Trophoblast cell (in vitro differentiated cells and primary cell): ENCODE results near the gene SEC14L6.
A peak's percentile ranks its signal among the peaks of the same experiment; 100 is the strongest.

Source experiments
- DNase-seq, 2 donors: peaks; one replicate each; pipeline ENCODE4 v3.0.0-alpha.2; 2016
- H2AFZ ChIP-seq: 2 replicates; pipeline ENCODE4 v1.6.1; 2013; ENCODE audit warnings: low read length, moderate library complexity, mild to moderate bottlenecking; ENCODE audit not compliant: insufficient read depth, poor library complexity
- H2AK5ac ChIP-seq: 2 replicates; pipeline ENCODE4 v1.6.1; 2013; ENCODE audit warnings: mild to moderate bottlenecking, low read length
- H2BK120ac ChIP-seq: 2 replicates; pipeline ENCODE4 v1.6.1; 2013; ENCODE audit warnings: low read length, mild to moderate bottlenecking, moderate library complexity; ENCODE audit not compliant: insufficient read depth, poor library complexity
- H2BK12ac ChIP-seq: 2 replicates; pipeline ENCODE4 v1.6.1; 2013; ENCODE audit warnings: mild to moderate bottlenecking, low read length, moderate library complexity
- H2BK5ac ChIP-seq: 2 replicates; pipeline ENCODE4 v1.6.1; 2013; ENCODE audit warnings: low read length, low read depth, moderate library complexity, mild to moderate bottlenecking; ENCODE audit not compliant: poor library complexity
- H3K14ac ChIP-seq: 2 replicates; pipeline ENCODE4 v1.6.1; 2013; ENCODE audit warnings: mild to moderate bottlenecking, low read length
- H3K18ac ChIP-seq: 2 replicates; pipeline ENCODE4 v1.6.1; 2013; ENCODE audit warnings: mild to moderate bottlenecking, low read length
- H3K23ac ChIP-seq: 2 replicates; pipeline ENCODE4 v1.6.1; 2013; ENCODE audit warnings: low read length
- H3K27ac ChIP-seq: 2 replicates; pipeline ENCODE4 v1.5.1; 2013; ENCODE audit warnings: low read depth, mild to moderate bottlenecking, inconsistent platforms, low read length, moderate library complexity
- H3K27me3 ChIP-seq: 2 replicates; pipeline ENCODE4 v1.6.1; 2013; ENCODE audit warnings: inconsistent platforms, mild to moderate bottlenecking, low read length, moderate library complexity; ENCODE audit not compliant: insufficient read depth
- H3K36me3 ChIP-seq, 2 experiments: 1 replicate in 1 of 2; 2 replicates in 1 of 2; pipeline ENCODE4 v1.6.1; 2013; ENCODE audit warnings: low read length in 2 of 2, mild to moderate bottlenecking in 2 of 2, moderate library complexity in 1 of 2; ENCODE audit not compliant: insufficient read depth in 2 of 2, control insufficient read depth in 1 of 2
- H3K4ac ChIP-seq: 2 replicates; pipeline ENCODE4 v1.6.1; 2013; ENCODE audit warnings: low read depth, mild to moderate bottlenecking, low read length, moderate library complexity
- H3K4me1 ChIP-seq, 2 experiments: 1 replicate in 1 of 2; 2 replicates in 1 of 2; pipeline ENCODE4 v1.6.1; 2013; ENCODE audit warnings: low read length in 2 of 2, mild to moderate bottlenecking in 2 of 2, moderate library complexity in 1 of 2; ENCODE audit not compliant: insufficient read depth in 2 of 2, control insufficient read depth in 1 of 2
- H3K4me2 ChIP-seq: 2 replicates; pipeline ENCODE4 v1.6.1; 2013; ENCODE audit warnings: inconsistent platforms, mild to moderate bottlenecking, low read length, moderate library complexity
- H3K4me3 ChIP-seq: 2 replicates; pipeline ENCODE4 v1.5.1; 2013; ENCODE audit warnings: mild to moderate bottlenecking, low read depth, low read length, inconsistent platforms
- H3K79me1 ChIP-seq: one replicate; pipeline ENCODE4 v1.6.1; 2013; ENCODE audit warnings: low read length
- H3K79me2 ChIP-seq: 2 replicates; pipeline ENCODE4 v1.6.1; 2013; ENCODE audit warnings: low read length, mild to moderate bottlenecking; ENCODE audit not compliant: control insufficient read depth, insufficient read depth, poor library complexity
- H3K9ac ChIP-seq: 2 replicates; pipeline ENCODE4 v1.6.1; 2013; ENCODE audit warnings: mild to moderate bottlenecking, low read length
- H3K9me3 ChIP-seq: 2 replicates; pipeline ENCODE4 v1.6.1; 2013; ENCODE audit warnings: low read depth, mild to moderate bottlenecking, control low read depth, inconsistent platforms, low read length; ENCODE audit not compliant: insufficient read depth
- H4K12ac ChIP-seq: 2 replicates; pipeline ENCODE4 v1.6.1; 2013; ENCODE audit warnings: low read depth, mild to moderate bottlenecking, low read length, moderate library complexity
- H4K8ac ChIP-seq: 2 replicates; pipeline ENCODE4 v1.6.1; 2013; ENCODE audit warnings: low read depth, mild to moderate bottlenecking, low read length, moderate library complexity
- H4K91ac ChIP-seq: one replicate; pipeline ENCODE4 v1.6.1; 2013; ENCODE audit warnings: low read depth, mild to moderate bottlenecking, low read length, moderate library complexity
- WGBS: extraction: QIAGEN DNeasy Blood & Tissue Kit; methylation state at CpG from one replicate; pipeline ENCODE4 v1.1.7; 2013; ENCODE audit warnings: missing lambda C conversion rate; ENCODE audit not compliant: insufficient read length, insufficient coverage; ENCODE audit errors: extremely low coverage; 5-methylcytosine and 5-hydroxymethylcytosine counted together

Gene SEC14L6

DNA sequence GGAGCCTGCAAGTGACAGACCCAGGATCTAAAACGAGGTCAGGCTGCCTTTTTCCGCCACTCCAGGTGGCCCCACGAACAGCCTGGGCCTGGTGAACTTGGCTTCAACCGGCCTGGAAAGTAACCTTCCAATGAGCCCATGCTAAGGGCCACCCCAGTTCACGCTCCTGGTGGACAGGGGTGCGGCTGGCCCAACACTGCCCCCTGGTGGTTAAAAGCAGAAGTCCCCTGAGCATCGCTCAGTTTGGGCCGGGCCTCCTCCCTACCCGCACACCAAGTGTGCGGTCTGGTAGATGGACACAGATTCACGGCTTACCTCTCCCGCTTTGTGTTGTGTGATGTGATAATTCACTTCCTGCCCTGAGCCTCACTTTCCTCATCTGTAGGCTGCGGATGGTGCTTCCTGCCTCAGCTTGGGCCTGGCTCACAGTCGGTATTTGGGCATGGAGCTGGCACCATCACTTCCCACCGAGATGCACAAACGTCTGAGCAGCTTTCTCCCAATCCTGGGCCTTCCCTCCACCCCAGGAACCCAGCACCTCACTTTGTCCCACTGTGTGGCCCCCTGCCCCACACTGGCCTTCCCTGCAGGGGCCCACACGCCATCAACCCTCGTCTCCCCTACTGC lies 61.1 kb downstream of the SEC14L6 start:
- H3K4me2 ChIP-seq, result no peak overlapping the region
- no peak overlapping the region for H4K12ac ChIP-seq
- no peak overlapping the region for H3K9ac ChIP-seq
- H3K23ac ChIP-seq, result no peak overlapping the region
- no peaks in the 10 kb centered on the region for H3K79me1 ChIP-seq
- H3K4me3 ChIP-seq, result no peak overlapping the region
- H4K8ac ChIP-seq, result no peak overlapping the region
- H2AK5ac ChIP-seq, result no peak overlapping the region
- no peak overlapping the region for H3K27ac ChIP-seq
- WGBS, result no CpG with 5 or more reads among the region's 18 CpGs
- H3K79me2 ChIP-seq, result no peaks in the 10 kb centered on the region
- H3K27me3 ChIP-seq, result no peaks in the 10 kb centered on the region
- no peak overlapping the region for H2AFZ ChIP-seq
- H3K14ac ChIP-seq, result no peak overlapping the region
- no peaks in the 10 kb centered on the region for H3K4me1 ChIP-seq
- H3K36me3 ChIP-seq, result no peaks in the 10 kb centered on the region
- no peak overlapping the region for H2BK12ac ChIP-seq
- no peak overlapping the region for H4K91ac ChIP-seq
- H3K4ac ChIP-seq, result no peak overlapping the region
- H2BK120ac ChIP-seq, result no peak overlapping the region
- H3K18ac ChIP-seq, result no peak overlapping the region
- H2BK5ac ChIP-seq, result no peak overlapping the region
- peak; percentile 30 to 65 for DNase-seq
- no peaks in the 10 kb centered on the region for H3K9me3 ChIP-seq

GRCh38 chr22:30483169-30483568 lies 63.4 kb downstream of the SEC14L6 start:
- Histone ChIP-seq H3K27me3 (no peaks in the 10 kb centered on the region), H3K4ac (no peak overlapping the region), H3K36me3 (no peaks in the 10 kb centered on the region), H3K79me1 (no peaks in the 10 kb centered on the region), H2BK120ac (no peak overlapping the region), H3K79me2 (no peaks in the 10 kb centered on the region), H4K8ac (no peak overlapping the region), H3K18ac (no peak overlapping the region), H3K4me3 (no peak overlapping the region), H2BK5ac (no peak overlapping the region), H3K4me2 (no peak overlapping the region), H2AK5ac (no peak overlapping the region), H4K12ac (no peak overlapping the region), H3K14ac (no peak overlapping the region), H3K23ac (no peak overlapping the region), H3K4me1 (no peaks in the 10 kb centered on the region), H3K27ac (no peak overlapping the region), H2AFZ (no peak overlapping the region), H4K91ac (no peak overlapping the region), H2BK12ac (no peak overlapping the region), H3K9ac (no peak overlapping the region), H3K9me3 (no peaks in the 10 kb centered on the region)
- DNase-seq, result no peak
- no CpG with 5 or more reads among the region's 1 CpG for WGBS

DNA sequence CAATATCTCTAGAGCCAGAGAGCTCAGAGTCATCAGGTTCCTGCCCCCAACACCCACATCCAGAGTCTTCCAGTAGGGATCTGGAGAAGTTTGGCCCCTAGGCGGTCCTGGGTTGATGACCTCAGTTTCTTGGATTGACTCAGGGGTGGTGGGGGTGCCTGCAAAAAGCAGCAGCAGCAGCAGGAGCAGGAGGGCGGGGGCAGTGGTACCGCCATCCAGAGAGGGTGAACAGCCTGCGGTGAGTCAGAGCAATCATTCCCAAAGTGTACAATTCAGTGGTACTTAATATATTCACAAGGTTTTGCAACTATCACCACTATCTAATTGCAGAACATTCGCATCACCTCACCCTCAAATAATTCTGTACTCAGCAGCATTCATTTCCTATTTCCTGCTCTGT lies 64.8 kb downstream of the SEC14L6 start:
- H3K4me2 ChIP-seq, result no peak overlapping the region
- no peak overlapping the region for H2AFZ ChIP-seq
- no peak overlapping the region for H2AK5ac ChIP-seq
- H3K79me1 ChIP-seq, result no peaks in the 10 kb centered on the region
- no CpG with 5 or more reads among the region's 5 CpGs for WGBS
- no peak overlapping the region for H4K12ac ChIP-seq
- no peak overlapping the region for H3K9ac ChIP-seq
- DNase-seq, result no peak
- H3K27ac ChIP-seq, result no peak overlapping the region
- no peaks in the 10 kb centered on the region for H3K4me1 ChIP-seq
- H3K4ac ChIP-seq, result no peak overlapping the region
- H3K9me3 ChIP-seq, result no peaks in the 10 kb centered on the region
- H2BK12ac ChIP-seq, result no peak overlapping the region
- no peak overlapping the region for H4K8ac ChIP-seq
- no peaks in the 10 kb centered on the region for H3K79me2 ChIP-seq
- no peak overlapping the region for H3K23ac ChIP-seq
- no peaks in the 10 kb centered on the region for H3K36me3 ChIP-seq
- no peak overlapping the region for H2BK5ac ChIP-seq
- no peak overlapping the region for H2BK120ac ChIP-seq
- H3K4me3 ChIP-seq, result no peak overlapping the region
- no peak overlapping the region for H4K91ac ChIP-seq
- no peaks in the 10 kb centered on the region for H3K27me3 ChIP-seq
- no peak overlapping the region for H3K18ac ChIP-seq
- H3K14ac ChIP-seq, result no peak overlapping the region

DNA sequence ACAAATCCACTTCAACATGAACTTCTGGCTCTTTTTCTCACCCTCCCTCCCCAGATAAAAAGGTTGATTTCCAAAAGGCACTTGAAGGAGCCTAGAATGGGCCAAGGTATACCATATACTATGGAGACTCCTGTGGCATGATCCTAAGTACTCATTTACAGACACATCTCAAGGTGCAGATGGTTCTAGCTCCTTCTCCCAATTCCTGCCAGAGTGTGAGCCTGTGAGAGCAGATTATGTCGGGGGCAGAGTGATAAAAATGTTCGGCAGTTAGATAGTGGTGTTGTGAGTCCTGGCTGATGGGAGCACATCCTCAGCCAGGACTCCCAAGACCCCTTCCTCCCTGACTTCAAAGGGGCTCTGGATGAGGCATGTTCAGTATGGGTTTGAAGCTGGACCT lies 66.6 kb downstream of the SEC14L6 start:
- no peak overlapping the region for H3K27ac ChIP-seq
- no peak overlapping the region for H3K23ac ChIP-seq
- no peak overlapping the region for H2BK5ac ChIP-seq
- H4K12ac ChIP-seq, result no peak overlapping the region
- H2BK12ac ChIP-seq, result no peak overlapping the region
- no peak overlapping the region for H3K18ac ChIP-seq
- H3K27me3 ChIP-seq, result no peaks in the 10 kb centered on the region
- H3K4me3 ChIP-seq, result no peak overlapping the region
- no peak overlapping the region for H2BK120ac ChIP-seq
- H4K91ac ChIP-seq, result no peak overlapping the region
- H3K79me2 ChIP-seq, result no peaks in the 10 kb centered on the region
- no peak overlapping the region for H2AFZ ChIP-seq
- no peak overlapping the region for H3K4ac ChIP-seq
- H3K9ac ChIP-seq, result no peak overlapping the region
- no peaks in the 10 kb centered on the region for H3K36me3 ChIP-seq
- H3K14ac ChIP-seq, result no peak overlapping the region
- H3K4me2 ChIP-seq, result no peak overlapping the region
- WGBS, result no CpG with 5 or more reads among the region's 2 CpGs
- no peak overlapping the region for H2AK5ac ChIP-seq
- H3K4me1 ChIP-seq, result no peaks in the 10 kb centered on the region
- no peaks in the 10 kb centered on the region for H3K79me1 ChIP-seq
- no peaks in the 10 kb centered on the region for H3K9me3 ChIP-seq
- no peak overlapping the region for H4K8ac ChIP-seq
- DNase-seq, result no peak
